OCI-LY7 (cell line): Measurements from ENCODE around the gene ARHGEF19. TPM values are rescaled to one million over a fixed set of nuclear protein-coding genes. Genes with fewer than 3 reads are reported as not detected.

Experiments used
- BruUV-seq: library from RNA; stranded (reverse); fragments of 400-500 nt; replicated peaks from 2 replicates; lab custom pipeline; 2021; lab: Mats Ljungman, UMichigan
- CTCF ChIA-PET: fragments of 300-600 bp; sonication (Branson Sonifier 250); formaldehyde crosslinking; loops from one replicate; lab custom pipeline; 2022; ENCODE audit warnings: antibody characterized with exemption; ENCODE audit not compliant: unreplicated experiment; lab: Charles Lee
- POLR2A ChIA-PET: fragments of 300-600 bp; sonication (Branson Sonifier 250); formaldehyde crosslinking; loops from one replicate; lab custom pipeline; 2022; ENCODE audit warnings: antibody characterized with exemption; lab: Charles Lee
- DNase-seq: peaks from one replicate; pipeline ENCODE4 v3.0.0-alpha.2; 2015; ENCODE audit warnings: low spot score
- H2AFZ ChIP-seq: fragments of 200-600 bp; sonication (generic), shearing (Covaris generic); 2 replicates; pipeline ENCODE4 v1.6.1; 2014; ENCODE audit warnings: mild to moderate bottlenecking, antibody characterized with exemption, low read length, moderate library complexity
- H3K27ac ChIP-seq: fragments of 200-600 bp; sonication (generic); 2 replicates; pipeline ENCODE4 v1.5.1; 2014; ENCODE audit warnings: mixed run types, low read depth, mild to moderate bottlenecking, moderate library complexity, low read length, inconsistent platforms; ENCODE audit not compliant: poor library complexity, severe bottlenecking
- H3K36me3 ChIP-seq: fragments of 200-600 bp; sonication (generic); 2 replicates; pipeline ENCODE4 v1.6.1; 2014; ENCODE audit warnings: mild to moderate bottlenecking, antibody characterized with exemption, low read length, moderate library complexity, mixed read lengths; ENCODE audit not compliant: insufficient read depth
- H3K4me1 ChIP-seq: fragments of 200-600 bp; sonication (generic); 2 replicates; pipeline ENCODE4 v1.5.1; 2014; ENCODE audit warnings: mild to moderate bottlenecking, low read length; ENCODE audit not compliant: insufficient read depth, poor library complexity, severe bottlenecking
- H3K4me2 ChIP-seq: fragments of 200-600 bp; sonication (generic); 2 replicates; pipeline ENCODE4 v1.6.1; 2014; ENCODE audit warnings: mild to moderate bottlenecking, low read length
- H3K4me3 ChIP-seq: fragments of 200-600 bp; sonication (generic); 2 replicates; pipeline ENCODE4 v1.5.1; 2014; ENCODE audit warnings: mild to moderate bottlenecking, low read depth, low read length; ENCODE audit not compliant: poor library complexity, severe bottlenecking
- H3K79me2 ChIP-seq: fragments of 200-600 bp; sonication (generic); 2 replicates; pipeline ENCODE4 v1.6.1; 2016; ENCODE audit warnings: low read depth, mild to moderate bottlenecking, low read length, moderate library complexity, mixed read lengths; ENCODE audit not compliant: insufficient read depth
- H3K9me2 ChIP-seq: fragments of 200-600 bp; sonication (generic); 2 replicates; pipeline ENCODE4 v1.6.1; 2016; ENCODE audit warnings: mild to moderate bottlenecking, low read length, mixed read lengths; ENCODE audit not compliant: insufficient read depth
- H3K9me3 ChIP-seq: fragments of 200-600 bp; sonication (generic); 2 replicates; pipeline ENCODE4 v1.6.1; 2014; ENCODE audit warnings: mild to moderate bottlenecking, mixed run types, low read length, mixed read lengths
- H4K20me1 ChIP-seq: fragments of 200-600 bp; sonication (generic); 2 replicates; pipeline ENCODE4 v1.6.1; 2014; ENCODE audit warnings: mild to moderate bottlenecking, antibody characterized with exemption, low read length, moderate library complexity, mixed read lengths; ENCODE audit not compliant: insufficient read depth
- CTCF ChIP-seq: fragments of 200-600 bp; sonication (generic); conservative IDR thresholded peaks from 2 replicates; pipeline ENCODE4 v1.5.1; 2014; ENCODE audit warnings: mild to moderate bottlenecking, antibody characterized with exemption, low read length, moderate library complexity, mixed read lengths
- EZH2phosphoT487 ChIP-seq: fragments of 200-600 bp; sonication (generic); IDR thresholded peaks from 2 replicates; pipeline ENCODE4 v1.6.1; 2018; ENCODE audit warnings: low read depth, borderline replicate concordance, mild to moderate bottlenecking, mixed run types, antibody characterized with exemption, low read length, moderate library complexity, mixed read lengths
- intact Hi-C: fragments of 100-400 bp; cut with micrococcal nuclease; formaldehyde crosslinking; loops from one replicate; pipeline ENCODE4 v1.10.0; 2022; ENCODE audit not compliant: unreplicated experiment
- total RNA-seq, 2 experiments: library from RNA; depleted of rRNA in 1 of 2; stranded (reverse); fragments of >200 nt in 1 of 2; shearing (Covaris generic) in 1 of 2; gene quantifications; 2 replicates each; pipeline ENCODE4 v1.2.3, GENCODE V29; 2014 to 2022

ARHGEF19 gene
- total RNA-seq, 2 experiments from 2014 or later: 2.7 to 6.2 TPM

- Histone ChIP-seq H3K27ac (no peak overlapping the region), H4K20me1 (no peaks in the 10 kb centered on the region), H3K9me3 (no peaks in the 10 kb centered on the region), H3K4me3 (no peak overlapping the region), H3K9me2 (no peaks in the 10 kb centered on the region), H3K4me1 (peaks cover 16% of the 10 kb centered on the region), H3K4me2 (no peak overlapping the region), H2AFZ (0 out of 2 replicates have a peak overlapping the region, but pooled peaks have one; percentile 27), H3K36me3 (no peaks in the 10 kb centered on the region), H3K79me2 (no peaks in the 10 kb centered on the region)
- POLR2A ChIA-PET: interaction anchor here (1.2 kb wide), 1 partner anchor 154 kb away, joined by 3 read pairs; no protein-coding TSS in a partner anchor
- CTCF ChIA-PET: no interaction called here
- BruUV-seq: no TSS peak
- intact Hi-C loops: no loop called here
- TF ChIP-seq EZH2phosphoT487 (no peak), CTCF (no peak)
- no peak for DNase-seq
These were observed 7.6 kb upstream of the ARHGEF19 start for GRCh38 chr1:16219968-16220500.

- TF ChIP-seq CTCF (no peak), EZH2phosphoT487 (no peak)
- Histone ChIP-seq H3K36me3 (no peaks in the 10 kb centered on the region), H3K9me2 (no peaks in the 10 kb centered on the region), H3K4me2 (no peak overlapping the region), H3K9me3 (no peaks in the 10 kb centered on the region), H3K79me2 (no peaks in the 10 kb centered on the region), H3K4me3 (no peak overlapping the region), H2AFZ (no peak overlapping the region), H3K27ac (no peak overlapping the region), H4K20me1 (no peaks in the 10 kb centered on the region), H3K4me1 (peaks cover 16% of the 10 kb centered on the region)
- ChIA-PET POLR2A (no interaction called here), CTCF (interaction anchor here (0.6 kb wide), 1 partner anchor 119 kb away, joined by 3 read pairs; no protein-coding TSS in a partner anchor)
- BruUV-seq: no TSS peak
- DNase-seq: no peak
- intact Hi-C loops: no loop called here
These were observed 6.2 kb upstream of the ARHGEF19 start for GRCh38 chr1:16218674-16219071.
